ENCODE data around the gene FBXL5. TPM values are rescaled to one million over a fixed set of nuclear protein-coding genes. Genes with fewer than 3 reads are reported as not detected.

Gene FBXL5
- total and polyA plus RNA-seq, 2 donors (not counting 1 experiment from before 2014, with no cell fraction given): 21.2 to 41.0 TPM

GRCh38 chr4:15658136-15658770, 3.1 kb upstream of the FBXL5 start:
- Histone ChIP-seq H4K20me1 (ENCODE audit: control insufficient read depth, insufficient read depth, low read length, poor library complexity, severe bottlenecking) (peaks cover 7% of the 10 kb centered on the region), H3K4me2 (replicated peaks; ENCODE audit: low read depth, low read length, poor library complexity, severe bottlenecking) (no peak overlapping the region), H2AFZ (ENCODE audit: insufficient read depth, low read depth, low read length, poor library complexity, severe bottlenecking) (no peak overlapping the region), H3K4me1 (ENCODE audit: control insufficient read depth in 2 of 2, insufficient read depth in 2 of 2, low read length in 2 of 2) (peaks cover 17 to 21% of the 10 kb centered on the region in 2 donors), H3K9ac (ENCODE audit: low read length) (no peak overlapping the region), H3K4me3 (ENCODE audit: control extremely low read depth in 1 of 5, extremely low read depth in 1 of 5, insufficient read depth in 1 of 5, low read depth in 2 of 5, low read length in 4 of 5) (peak overlapping the region in 1 of 5 experiments; percentile 75), H3K9me3 (ENCODE audit: control extremely low read depth in 1 of 3, control insufficient read depth in 2 of 3, insufficient read depth in 1 of 3, low read length in 2 of 3) (no peaks in the 10 kb centered on the region), H3K36me3 (replicated peaks in 1 of 2; ENCODE audit: control extremely low read depth in 1 of 2, control insufficient read depth in 1 of 2, extremely low read depth in 1 of 2, insufficient read depth in 2 of 2, low read length in 1 of 2) (no peaks in the 10 kb centered on the region), H3K79me2 (ENCODE audit: control insufficient read depth, insufficient read depth, low read length) (peaks cover 22% of the 10 kb centered on the region), H3K27ac (ENCODE audit: low read length in 2 of 2) (no peak overlapping the region), H3K27me3 (replicated peaks in 1 of 4; ENCODE audit: control extremely low read depth in 1 of 4, control insufficient read depth in 3 of 4, insufficient read depth in 4 of 4, low read length in 3 of 4) (no peaks in the 10 kb centered on the region)
- Mint-ChIP-seq H3K27ac (no peak overlapping the region), H3K27me3 (no peaks in the 10 kb centered on the region), H3K4me1 (peaks cover 19% of the 10 kb centered on the region), H3K9me3 (ENCODE audit: insufficient read depth) (no peaks in the 10 kb centered on the region), H3K4me3 (no peak overlapping the region)
- intact Hi-C loops (cut with micrococcal nuclease): loop anchor here (10.0 kb wide), 3 partner anchors 117 to 567 kb away; partner anchors contain the start of genes CD38 and TAPT1
- POLR2A ChIA-PET: no interaction called here
- ATAC-seq (ENCODE audit: low read depth): no peak
- CTCF ChIA-PET: no interaction called here
- WGBS (ENCODE audit: insufficient coverage): 100% methylated on average over 1 of the region's 4 CpGs
- TF ChIP-seq EZH2 (IDR thresholded peaks at IDR 0.05; ENCODE audit: borderline replicate concordance, insufficient read depth, low read depth, low read length, poor library complexity, severe bottlenecking): no peak
- TF ChIP-seq, protein P1, sequence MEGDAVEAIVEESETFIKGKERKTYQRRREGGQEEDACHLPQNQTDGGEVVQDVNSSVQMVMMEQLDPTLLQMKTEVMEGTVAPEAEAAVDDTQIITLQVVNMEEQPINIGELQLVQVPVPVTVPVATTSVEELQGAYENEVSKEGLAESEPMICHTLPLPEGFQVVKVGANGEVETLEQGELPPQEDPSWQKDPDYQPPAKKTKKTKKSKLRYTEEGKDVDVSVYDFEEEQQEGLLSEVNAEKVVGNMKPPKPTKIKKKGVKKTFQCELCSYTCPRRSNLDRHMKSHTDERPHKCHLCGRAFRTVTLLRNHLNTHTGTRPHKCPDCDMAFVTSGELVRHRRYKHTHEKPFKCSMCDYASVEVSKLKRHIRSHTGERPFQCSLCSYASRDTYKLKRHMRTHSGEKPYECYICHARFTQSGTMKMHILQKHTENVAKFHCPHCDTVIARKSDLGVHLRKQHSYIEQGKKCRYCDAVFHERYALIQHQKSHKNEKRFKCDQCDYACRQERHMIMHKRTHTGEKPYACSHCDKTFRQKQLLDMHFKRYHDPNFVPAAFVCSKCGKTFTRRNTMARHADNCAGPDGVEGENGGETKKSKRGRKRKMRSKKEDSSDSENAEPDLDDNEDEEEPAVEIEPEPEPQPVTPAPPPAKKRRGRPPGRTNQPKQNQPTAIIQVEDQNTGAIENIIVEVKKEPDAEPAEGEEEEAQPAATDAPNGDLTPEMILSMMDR (IDR thresholded peaks at IDR 0.05): no peak
- no peak for DNase-seq

GRCh38 chr4:15657366-15657765, 2.2 kb upstream of the FBXL5 start:
- H3K27ac Mint-ChIP-seq: no peak overlapping the region
- intact Hi-C loops (cut with micrococcal nuclease): loop anchor here (10.0 kb wide), 3 partner anchors 117 to 567 kb away; partner anchors contain the start of genes CD38 and TAPT1
- Histone ChIP-seq H2AFZ (ENCODE audit: insufficient read depth, low read depth, low read length, poor library complexity, severe bottlenecking) (no peak overlapping the region), H3K79me2 (ENCODE audit: control insufficient read depth, insufficient read depth, low read length) (peaks cover 30% of the 10 kb centered on the region), H3K36me3 (replicated peaks in 1 of 2; ENCODE audit: control extremely low read depth in 1 of 2, control insufficient read depth in 1 of 2, extremely low read depth in 1 of 2, insufficient read depth in 2 of 2, low read length in 1 of 2) (no peaks in the 10 kb centered on the region), H3K27me3 (replicated peaks in 1 of 4; ENCODE audit: control extremely low read depth in 1 of 4, control insufficient read depth in 3 of 4, insufficient read depth in 4 of 4, low read length in 3 of 4) (no peaks in the 10 kb centered on the region), H4K20me1 (ENCODE audit: control insufficient read depth, insufficient read depth, low read length, poor library complexity, severe bottlenecking) (peaks cover 13% of the 10 kb centered on the region), H3K27ac (ENCODE audit: low read length in 2 of 2) (no peak overlapping the region), H3K4me1 (ENCODE audit: control insufficient read depth in 2 of 2, insufficient read depth in 2 of 2, low read length in 2 of 2) (peaks cover 23 to 26% of the 10 kb centered on the region in 2 donors), H3K9ac (ENCODE audit: low read length) (no peak overlapping the region), H3K9me3 (ENCODE audit: control extremely low read depth in 1 of 3, control insufficient read depth in 2 of 3, insufficient read depth in 1 of 3, low read length in 2 of 3) (no peaks in the 10 kb centered on the region), H3K4me3 (ENCODE audit: control extremely low read depth in 1 of 5, extremely low read depth in 1 of 5, insufficient read depth in 1 of 5, low read depth in 2 of 5, low read length in 4 of 5) (peak overlapping the region in 1 of 5 experiments; percentile 75), H3K4me2 (replicated peaks; ENCODE audit: low read depth, low read length, poor library complexity, severe bottlenecking) (no peak overlapping the region)
- H3K27me3 Mint-ChIP-seq: no peaks in the 10 kb centered on the region
- H3K9me3 Mint-ChIP-seq (ENCODE audit: insufficient read depth): no peaks in the 10 kb centered on the region
- ATAC-seq (ENCODE audit: low read depth) (no peak), DNase-seq (no peak)
- H3K4me1 Mint-ChIP-seq: peaks cover 28% of the 10 kb centered on the region
- CTCF ChIA-PET: no interaction called here
- POLR2A ChIA-PET: no interaction called here
- TF ChIP-seq, protein P1 (IDR thresholded peaks at IDR 0.05): no peak
- no peak for TF ChIP-seq EZH2 (IDR thresholded peaks at IDR 0.05; ENCODE audit: borderline replicate concordance, insufficient read depth, low read depth, low read length, poor library complexity, severe bottlenecking)
- H3K4me3 Mint-ChIP-seq: no peak overlapping the region
